ENCODE measurements around the gene TEX2. TPM values are rescaled to one million over a fixed set of nuclear protein-coding genes. Genes with fewer than 3 reads are reported as not detected.

The TEX2 gene
- polyA plus RNA-seq, 1 of the 3 experiments (the other 2 are of a cell fraction) = 24.0 TPM

DNA sequence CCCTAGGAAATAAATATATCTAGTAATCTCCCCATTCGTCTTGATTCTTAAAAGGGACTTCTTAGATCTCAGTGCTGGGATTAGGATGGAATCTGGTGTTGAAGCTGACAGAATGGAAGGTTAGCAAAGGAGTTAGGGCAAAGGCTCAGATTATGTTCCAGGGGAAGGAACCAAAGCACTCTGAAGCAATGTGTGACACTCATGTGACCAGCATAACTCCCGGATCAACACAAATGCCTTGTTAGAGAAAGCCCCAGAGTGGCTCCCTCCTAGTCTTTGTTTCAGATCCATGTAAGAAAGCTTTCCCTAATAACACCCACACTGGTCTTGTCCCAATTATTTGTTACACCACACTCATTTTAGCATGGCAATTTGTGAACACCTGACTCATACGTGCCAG is 70.5 kb downstream of the TEX2 start:
- Histone ChIP-seq H3K36me3 (replicated peaks in 1 of 2; ENCODE audit: control insufficient read depth in 1 of 2, insufficient read depth in 2 of 2, low read length in 1 of 2) (peaks cover 39 to 43% of the 10 kb centered on the region in 2 experiments), H3K4me1 (ENCODE audit: control insufficient read depth in 1 of 2, insufficient read depth in 2 of 2, low read depth in 1 of 2, low read length in 1 of 2) (peaks cover 0 to 16% of the 10 kb centered on the region in 2 experiments; a peak in 2 of 4 replicates), H3K4me2 (no peak overlapping the region), H3K9me3 (peaks cover 6% of the 10 kb centered on the region; the same call in 1 of the 2 replicates), H3K79me2 (ENCODE audit: insufficient read depth) (no peaks in the 10 kb centered on the region; the same call in 1 of the 2 replicates), H3K9ac (no peak overlapping the region), H2AFZ (ENCODE audit: low read depth) (no peak overlapping the region), H4K20me1 (ENCODE audit: insufficient read depth) (no peaks in the 10 kb centered on the region), H3F3A (replicated peaks; ENCODE audit: insufficient read depth) (peaks cover 15% of the 10 kb centered on the region), H3K4me3 (ENCODE audit: low read depth in 2 of 2, low read length in 1 of 2) (no peak overlapping the region), H3K9me2 (no peaks in the 10 kb centered on the region), H3K27me3 (ENCODE audit: insufficient read depth) (no peaks in the 10 kb centered on the region), H3K27ac (ENCODE audit: low read depth in 2 of 2, low read length in 1 of 2) (no peak overlapping the region)
- ChIA-PET CTCF (interaction anchor here (1.1 to 1.5 kb wide), 2 partner anchors 12 to 164 kb away, joined by 4 to 5 read pairs; no protein-coding TSS in a partner anchor), POLR2A (interaction anchor here (1.3 kb wide), 2 partner anchors 14 to 47 kb away, joined by 3 to 4 read pairs; no protein-coding TSS in a partner anchor)
- no peak for TF ChIP-seq MXI1 (IDR thresholded peaks at IDR 0.05; ENCODE audit: low read depth, low read length)
- no peak for TF ChIP-seq SIN3A (IDR thresholded peaks at IDR 0.05; ENCODE audit: borderline replicate concordance, low read depth, low read length)
- 97% methylated on average over 3 of the region's 3 CpGs for WGBS (ENCODE audit: low lambda C conversion rate)
- no peak for DNase-seq

- no peaks in the 10 kb centered on the region for H3K9me2 ChIP-seq
- no peak overlapping the region for H3K9ac ChIP-seq
- no peaks in the 10 kb centered on the region; the same call in 1 of the 2 replicates for H3K79me2 ChIP-seq (ENCODE audit: insufficient read depth)
- POLR2A ChIA-PET = interaction anchor here (1.0 kb wide), 1 partner anchor 13 kb away, joined by 3 read pairs; no protein-coding TSS in a partner anchor
- no peaks in the 10 kb centered on the region for H3K27me3 ChIP-seq (ENCODE audit: insufficient read depth)
- CTCF ChIA-PET = interaction anchor here (0.8 to 1.4 kb wide), 3 partner anchors 12 to 36 kb away, joined by 4 to 5 read pairs (median 4); no protein-coding TSS in a partner anchor
- H3K4me2 ChIP-seq = no peak overlapping the region
- H4K20me1 ChIP-seq (ENCODE audit: insufficient read depth) = no peaks in the 10 kb centered on the region
- DNase-seq = peak; percentile 75
- no peak overlapping the region for H2AFZ ChIP-seq (ENCODE audit: low read depth)
- H3K27ac ChIP-seq (ENCODE audit: low read depth in 2 of 2, low read length in 1 of 2) = peak overlapping the region in 1 of 2 experiments; percentile 80; a peak in 2 of 4 replicates
- H3K9me3 ChIP-seq = no peaks in the 10 kb centered on the region
- H3K4me1 ChIP-seq (ENCODE audit: control insufficient read depth in 1 of 2, insufficient read depth in 2 of 2, low read depth in 1 of 2, low read length in 1 of 2) = peaks cover 0 to 34% of the 10 kb centered on the region in 2 experiments; a peak in 2 of 4 replicates
- H3K36me3 ChIP-seq (replicated peaks in 1 of 2; ENCODE audit: control insufficient read depth in 1 of 2, insufficient read depth in 2 of 2, low read length in 1 of 2) = peaks cover 36 to 49% of the 10 kb centered on the region in 2 experiments
- peaks cover under 1% of the 10 kb centered on the region for H3F3A ChIP-seq (replicated peaks; ENCODE audit: insufficient read depth)
- no peak overlapping the region for H3K4me3 ChIP-seq (ENCODE audit: low read depth in 2 of 2, low read length in 1 of 2)
- WGBS (ENCODE audit: low lambda C conversion rate) = 68% methylated on average over 6 of the region's 6 CpGs
- TF ChIP-seq MXI1 (IDR thresholded peaks at IDR 0.05; ENCODE audit: low read depth, low read length) (peak; percentile 93), NFIC (IDR thresholded peaks at IDR 0.05; ENCODE audit: borderline replicate concordance) (peak; percentile 27; the same call in 1 of the 2 replicates), RAD21 (IDR thresholded peaks at IDR 0.05; ENCODE audit: low read length) (peak; percentile 21; the same call in 1 of the 2 replicates), CHD2 (IDR thresholded peaks at IDR 0.05; ENCODE audit: low read length, partially characterized antibody) (peak; percentile 67), REST (IDR thresholded peaks at IDR 0.05; ENCODE audit: low read depth, low read length) (no peak), MEF2A (IDR thresholded peaks at IDR 0.05; ENCODE audit: borderline replicate concordance, low read depth) (no peak), YY1 (IDR thresholded peaks at IDR 0.05; ENCODE audit: low read depth) (no peak), IRF3 (IDR thresholded peaks at IDR 0.05; ENCODE audit: low read depth, low read length) (no peak), FOXM1 (IDR thresholded peaks at IDR 0.05; ENCODE audit: low read depth) (no peak), MAX (IDR thresholded peaks at IDR 0.05; ENCODE audit: low read depth) (peak; percentile 55; the same call in 1 of the 2 replicates), GATA2 (CRISPR knock-in tag; IDR thresholded peaks at IDR 0.05) (peak; percentile 37; the same call in 1 of the 2 replicates), USF1 (IDR thresholded peaks at IDR 0.05; ENCODE audit: borderline replicate concordance, low read depth) (no peak), RXRA (IDR thresholded peaks at IDR 0.05; ENCODE audit: borderline replicate concordance, low read depth) (no peak), FOSL2 (IDR thresholded peaks at IDR 0.05; ENCODE audit: borderline replicate concordance, low read depth) (no peak), USF2 (IDR thresholded peaks at IDR 0.05; ENCODE audit: borderline replicate concordance, low read depth, low read length) (no peak), ELF1 (IDR thresholded peaks at IDR 0.05) (no peak), SIN3A (IDR thresholded peaks at IDR 0.05; ENCODE audit: borderline replicate concordance, low read depth, low read length) (no peak), RCOR1 (IDR thresholded peaks at IDR 0.05; ENCODE audit: low read length) (no peak; the same call in 1 of the 2 replicates), SMC3 (IDR thresholded peaks at IDR 0.05; ENCODE audit: low read depth, low read length) (no peak), TAF1 (IDR thresholded peaks at IDR 0.05; ENCODE audit: borderline replicate concordance, low read depth, low read length) (no peak), GABPA (IDR thresholded peaks at IDR 0.05; ENCODE audit: low read depth) (no peak)
Observed at GRCh38 chr17:64190472-64190871, 72.6 kb downstream of the TEX2 start.
